DND-41 (cell line): ENCODE data around the gene SMARCD3.

Experiments
- ATAC-seq: fragments of 200-7000 bp; cut with Tn5 transposase; 3 replicates; pipeline ENCODE4 v1.9.1; 2021; ENCODE audit warnings: low read depth; ENCODE audit not compliant: insufficient read depth
- DNase-seq: peaks from one replicate; pipeline ENCODE4 v3.0.0-alpha.2; 2020
- H2AFZ ChIP-seq: 2 replicates; pipeline ENCODE4 v1.6.0; 2012; ENCODE audit warnings: low read depth, low read length
- H3K27ac ChIP-seq: 2 replicates; pipeline ENCODE4 v1.5.1; 2012; ENCODE audit warnings: low read length, inconsistent platforms
- H3K27me3 ChIP-seq: fragments of 200-600 bp; sonication (generic); 2 replicates; pipeline ENCODE4 v1.6.0; 2012; ENCODE audit warnings: low read length, mild to moderate bottlenecking, inconsistent platforms; ENCODE audit not compliant: insufficient read depth, poor library complexity
- H3K36me3 ChIP-seq: 2 replicates; pipeline ENCODE4 v1.5.1; 2012; ENCODE audit warnings: low read length, inconsistent platforms; ENCODE audit not compliant: insufficient read depth
- H3K4me1 ChIP-seq: 2 replicates; pipeline ENCODE4 v1.5.1; 2012; ENCODE audit warnings: mild to moderate bottlenecking, low read length; ENCODE audit not compliant: insufficient read depth
- H3K4me2 ChIP-seq: 2 replicates; pipeline ENCODE4 v1.6.0; 2012; ENCODE audit warnings: mild to moderate bottlenecking, moderate library complexity, low read length, inconsistent platforms; ENCODE audit not compliant: insufficient read depth
- H3K4me3 ChIP-seq, 2 experiments: fragments of 200-600 bp in 1 of 2; shearing (Covaris generic) in 1 of 2; 2 replicates each; pipeline ENCODE4 v1.5.1; 2012 to 2016; ENCODE audit warnings: inconsistent platforms in 2 of 2, low read length in 2 of 2, mild to moderate bottlenecking in 2 of 2, low read depth in 1 of 2, moderate library complexity in 1 of 2
- H3K79me2 ChIP-seq: 2 replicates; pipeline ENCODE4 v1.6.0; 2012; ENCODE audit warnings: low read length, inconsistent platforms; ENCODE audit not compliant: insufficient read depth
- H3K9ac ChIP-seq: 2 replicates; pipeline ENCODE4 v1.6.0; 2012; ENCODE audit warnings: low read depth, mild to moderate bottlenecking, inconsistent platforms, low read length, moderate library complexity
- H3K9me3 ChIP-seq: 2 replicates; pipeline ENCODE4 v1.5.1; 2012; ENCODE audit warnings: low read length, moderate library complexity, mild to moderate bottlenecking, inconsistent platforms; ENCODE audit not compliant: insufficient read depth, severe bottlenecking
- H4K20me1 ChIP-seq: 2 replicates; pipeline ENCODE4 v1.6.0; 2012; ENCODE audit warnings: low read length; ENCODE audit not compliant: insufficient read depth
- CTCF ChIP-seq: IDR thresholded peaks from 2 replicates; pipeline ENCODE4 v1.5.1; 2012; ENCODE audit warnings: borderline replicate concordance, low read length, moderate library complexity, mild to moderate bottlenecking; ENCODE audit not compliant: poor library complexity, severe bottlenecking; ENCODE audit errors: extremely low read depth
- EZH2 ChIP-seq: IDR thresholded peaks from 3 replicates; pipeline ENCODE4 v1.6.1; 2012; ENCODE audit warnings: borderline replicate concordance, low read depth, mild to moderate bottlenecking, moderate library complexity, low read length, inconsistent platforms; ENCODE audit not compliant: severe bottlenecking

The SMARCD3 gene

GRCh38 chr7:151255390-151255789 lies 6.9 kb upstream of the SMARCD3 start:
- no peak overlapping the region for H3K4me2 ChIP-seq
- H3K79me2 ChIP-seq = no peaks in the 10 kb centered on the region
- H3K9ac ChIP-seq = no peak overlapping the region
- H4K20me1 ChIP-seq = peaks cover 16% of the 10 kb centered on the region
- H3K27me3 ChIP-seq = peaks cover 72% of the 10 kb centered on the region
- DNase-seq (no peak), ATAC-seq (no peak)
- TF ChIP-seq EZH2 (no peak), CTCF (no peak)
- H3K36me3 ChIP-seq = no peaks in the 10 kb centered on the region
- H3K4me3 ChIP-seq = no peak overlapping the region
- H3K9me3 ChIP-seq = no peaks in the 10 kb centered on the region
- H3K4me1 ChIP-seq = peaks cover 13% of the 10 kb centered on the region
- no peak overlapping the region for H3K27ac ChIP-seq
- H2AFZ ChIP-seq = no peak overlapping the region

DNA sequence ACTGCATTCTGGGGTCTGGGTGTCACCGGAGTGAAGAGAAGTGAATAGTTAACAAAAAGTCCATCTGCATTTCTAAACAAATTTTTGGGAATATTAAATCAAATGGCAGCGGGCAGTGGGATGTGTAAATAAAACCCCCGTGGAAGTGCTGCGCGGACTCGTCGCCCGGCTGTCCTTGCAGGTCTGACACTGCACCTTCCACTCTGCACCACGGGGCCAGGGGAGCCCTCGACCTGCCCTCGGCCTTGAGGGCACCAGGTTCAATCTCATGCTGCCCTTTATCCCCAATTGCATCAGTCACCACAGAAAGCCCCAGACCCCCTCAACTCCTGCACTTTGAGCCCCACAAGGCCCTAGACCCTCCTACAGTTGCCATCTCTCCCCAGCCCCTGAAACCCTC lies 6.4 kb upstream of the SMARCD3 start:
- no peak for TF ChIP-seq CTCF
- no peak for TF ChIP-seq EZH2
- Histone ChIP-seq H3K9me3 (no peaks in the 10 kb centered on the region), H3K36me3 (no peaks in the 10 kb centered on the region), H3K9ac (no peak overlapping the region), H3K27me3 (peaks cover 76% of the 10 kb centered on the region), H3K27ac (no peak overlapping the region), H4K20me1 (peaks cover 19% of the 10 kb centered on the region), H3K79me2 (no peaks in the 10 kb centered on the region), H3K4me1 (peaks cover 13% of the 10 kb centered on the region), H3K4me2 (no peak overlapping the region), H3K4me3 (no peak overlapping the region), H2AFZ (no peak overlapping the region)
- no peak for ATAC-seq
- no peak for DNase-seq

DNA sequence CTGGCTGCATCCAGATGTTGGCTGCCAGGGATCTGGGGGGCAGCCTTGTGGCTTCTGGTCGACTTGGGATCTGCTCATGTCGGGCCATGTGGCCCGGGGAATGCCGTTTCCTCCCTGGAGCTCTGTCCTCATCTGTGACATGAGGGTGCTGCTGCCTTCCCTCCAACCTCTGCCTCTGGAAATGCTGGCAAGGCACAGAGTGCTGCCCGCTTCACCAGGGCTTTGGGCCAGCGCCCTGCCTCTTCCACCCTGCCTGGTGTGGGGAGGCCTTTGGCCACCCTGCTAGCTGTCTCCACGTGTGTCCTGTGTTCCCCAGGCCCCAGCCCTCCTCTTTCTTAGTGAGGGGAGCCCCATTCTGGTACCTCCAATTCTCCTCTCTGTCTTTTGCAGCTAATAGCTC lies 5.8 kb upstream of the SMARCD3 start:
- H3K9ac ChIP-seq = no peak overlapping the region

More for the DNA sequence above, 5.8 kb upstream of the SMARCD3 start:
- Histone ChIP-seq H4K20me1 (peaks cover 19% of the 10 kb centered on the region), H3K4me3 (no peak overlapping the region), H3K4me2 (no peak overlapping the region), H3K79me2 (no peaks in the 10 kb centered on the region), H3K36me3 (no peaks in the 10 kb centered on the region), H3K4me1 (peaks cover 13% of the 10 kb centered on the region), H3K27me3 (peaks cover 82% of the 10 kb centered on the region), H2AFZ (no peak overlapping the region), H3K27ac (no peak overlapping the region), H3K9me3 (no peaks in the 10 kb centered on the region)
- TF ChIP-seq EZH2 (no peak), CTCF (no peak)
- ATAC-seq (no peak), DNase-seq (no peak)
